Right cardiac atrium (tissue), 5 donors: ENCODE measurements around the gene TMEM273. TPM values are rescaled to one million over a fixed set of nuclear protein-coding genes. Genes with fewer than 3 reads are reported as not detected.
A peak's percentile ranks its signal among the peaks of the same experiment; 100 is the strongest.

Source experiments
- ATAC-seq, 2 donors: fragments of 200-7000 bp; cut with Tn5 transposase; one replicate each; pipeline versions ENCODE4 v1.8.0 to v1.9.1; 2020; ENCODE audit warnings: moderate library complexity in 2 of 2, mild to moderate bottlenecking in 1 of 2
- DNase-seq, 3 donors: peaks; one replicate each; pipeline ENCODE4 v3.0.0-alpha.2; 2020
- H3K27ac ChIP-seq: one replicate; pipeline ENCODE4 v1.5.1; 2013; ENCODE audit warnings: mild to moderate bottlenecking, low read length, control low read depth, moderate library complexity
- H3K27me3 ChIP-seq: one replicate; pipeline ENCODE4 v1.6.1; 2013; ENCODE audit not compliant: control insufficient read depth, insufficient read depth
- H3K4me1 ChIP-seq: one replicate; pipeline ENCODE4 v1.6.1; 2013; ENCODE audit warnings: low read length; ENCODE audit not compliant: control insufficient read depth, insufficient read depth
- H3K4me3 ChIP-seq: one replicate; pipeline ENCODE4 v1.5.1; 2013; ENCODE audit warnings: low read length, control low read depth
- H3K9me3 ChIP-seq: one replicate; pipeline ENCODE4 v1.6.1; 2013; ENCODE audit warnings: low read length; ENCODE audit not compliant: control insufficient read depth
- WGBS: extraction: QIAGEN DNeasy Blood & Tissue Kit; methylation state at CpG from one replicate; pipeline ENCODE4 v1.1.7; 2013; 5-methylcytosine and 5-hydroxymethylcytosine counted together
- intact Hi-C, 4 donors: fragments of 100-400 bp; cut with DNase I; formaldehyde crosslinking; loops; one replicate each; pipeline versions ENCODE4 v1.11.0 to v1.14.0; 2022 to 2023
- polyA plus RNA-seq: library from polyadenylated mRNA; stranded (reverse); fragments of 200-250 nt; gene quantifications from one replicate; pipeline ENCODE4 v1.2.3, GENCODE V29; 2013
- total RNA-seq, 4 donors: library from RNA; stranded (reverse); fragmentation: NEBNext Ultra II Directional; extraction: Animal tissue kit (Norgen Biotek cat#: 25700); gene quantifications; one replicate each; pipeline ENCODE4 v1.2.1, GENCODE V29; 2021
- donor health status: healthy with polysubstance abuse.
- donor health status: DM: no; HTN: yes; CAD: no.
- donor health status: DM: no; HTN: no; CAD: no.
- donor health status: DM: no; HTN: yes; CAD: no; lungs with severe emphysema.
- donor health status: DM: yes; HTN: yes; CAD: no.

The TMEM273 gene
- total and polyA plus RNA-seq, 5 donors, result 9.6 to 36.9 (median 23.6) TPM

DNA sequence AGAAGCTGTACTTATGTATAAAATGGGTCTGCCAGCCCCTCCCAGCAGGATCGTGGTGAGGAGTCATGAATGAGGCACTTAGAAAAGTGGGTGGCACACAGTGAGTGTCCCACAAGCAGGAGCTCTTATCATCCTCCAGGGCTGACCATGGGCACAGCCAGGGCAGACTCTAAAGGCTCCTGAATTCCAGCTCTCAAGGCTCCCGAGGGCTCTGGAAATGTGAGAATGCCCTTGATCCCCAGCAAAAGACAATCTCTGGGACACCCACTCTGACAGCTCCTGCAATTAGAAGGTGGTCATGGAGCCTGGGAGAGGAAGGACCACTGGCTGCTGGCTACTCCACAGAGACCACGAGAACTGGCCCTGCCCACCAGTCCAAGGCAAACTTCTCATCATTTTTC, 74.5 kb downstream of the TMEM273 start:
- Histone ChIP-seq H3K9me3 (no peaks in the 10 kb centered on the region), H3K27ac (no peak overlapping the region), H3K27me3 (no peaks in the 10 kb centered on the region), H3K4me1 (peaks cover 18% of the 10 kb centered on the region), H3K4me3 (peak overlapping the region; percentile 16)
- 54% methylated on average over 3 of the region's 3 CpGs for WGBS
- DNase-seq (no peak), ATAC-seq (peak in 1 of 2 donors; percentile 6)
- intact Hi-C loops, result loop anchor here in 2 of 4 donors (10.0 kb wide), 1 partner anchor 109 kb away; no protein-coding TSS in a partner anchor

DNA sequence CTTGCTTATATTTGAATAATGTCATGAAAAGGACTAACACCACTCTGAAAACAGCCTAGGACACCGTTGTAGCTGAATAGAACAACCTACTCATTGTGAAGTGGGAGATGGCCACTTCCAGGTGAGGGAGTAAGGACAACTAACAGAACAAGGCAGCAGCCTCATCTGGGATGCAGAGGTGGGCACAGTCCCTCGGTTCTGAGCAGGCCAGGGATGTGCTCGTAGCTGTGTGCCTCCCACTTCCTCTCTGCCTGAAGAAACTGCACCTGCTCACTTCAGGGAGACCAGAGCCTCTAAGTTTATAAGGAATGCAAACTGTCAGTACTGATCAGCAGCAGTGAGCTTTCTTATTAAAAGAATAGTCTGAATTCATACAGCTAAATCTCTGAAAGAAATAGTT, 75.3 kb downstream of the TMEM273 start:
- Histone ChIP-seq H3K4me1 (peaks cover 18% of the 10 kb centered on the region), H3K9me3 (no peaks in the 10 kb centered on the region), H3K4me3 (no peak overlapping the region), H3K27ac (no peak overlapping the region), H3K27me3 (no peaks in the 10 kb centered on the region)
- intact Hi-C loops, result loop anchor here in 2 of 4 donors (10.0 kb wide), 1 partner anchor 108 kb away; no protein-coding TSS in a partner anchor
- WGBS, result 49% methylated on average over 3 of the region's 3 CpGs
- ATAC-seq, result no peak
- no peak for DNase-seq

DNA sequence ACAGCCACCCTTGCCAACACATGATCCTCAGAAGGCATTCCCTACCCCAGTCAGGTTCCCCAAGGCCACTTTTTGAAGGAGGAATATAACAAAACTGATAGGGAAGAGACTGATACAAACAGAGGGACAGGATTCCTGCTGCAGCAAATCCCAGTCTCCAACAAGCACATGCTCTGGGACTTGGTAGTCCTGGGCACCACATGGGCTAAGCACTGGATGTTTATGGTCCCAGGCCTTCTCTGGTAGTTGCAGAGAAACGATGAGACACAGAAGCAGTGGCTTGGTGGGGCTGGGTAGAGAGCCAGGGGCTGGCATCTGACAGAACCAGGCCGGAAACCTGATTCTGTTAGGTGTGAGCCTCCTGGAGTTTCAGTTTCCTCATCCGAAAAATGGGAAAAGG, 76.1 kb downstream of the TMEM273 start:
- H3K27me3 ChIP-seq, result no peaks in the 10 kb centered on the region
- no peak overlapping the region for H3K4me3 ChIP-seq
- H3K4me1 ChIP-seq, result peaks cover 21% of the 10 kb centered on the region
- H3K27ac ChIP-seq, result no peak overlapping the region
- 76% methylated on average over 3 of the region's 3 CpGs for WGBS
- DNase-seq, result no peak
- no peaks in the 10 kb centered on the region for H3K9me3 ChIP-seq
- intact Hi-C loops, result loop anchor here in 2 of 4 donors (10.0 kb wide), 1 partner anchor 107 kb away; no protein-coding TSS in a partner anchor
- no peak for ATAC-seq

DNA sequence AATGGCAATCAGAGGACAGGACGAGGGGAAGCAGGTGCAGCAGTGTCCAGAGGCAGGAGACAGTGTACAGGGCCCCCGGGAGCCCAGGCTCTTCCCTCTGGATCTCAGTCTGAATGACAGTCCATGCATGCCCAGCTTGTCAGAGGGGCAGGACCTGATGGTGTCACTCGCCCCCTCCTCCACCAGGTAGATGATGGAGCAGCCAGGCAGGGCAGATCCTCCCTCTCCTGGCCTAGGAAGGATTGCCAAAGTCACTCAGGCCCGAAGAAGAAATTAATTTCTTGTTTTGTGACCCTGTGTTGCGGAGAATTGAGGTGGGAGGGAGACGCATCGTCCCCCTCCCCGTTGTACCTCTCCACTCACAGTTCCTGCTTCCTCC, 76.9 kb downstream of the TMEM273 start:
- Histone ChIP-seq H3K27ac (no peak overlapping the region), H3K27me3 (no peaks in the 10 kb centered on the region), H3K4me1 (peaks cover 23% of the 10 kb centered on the region), H3K4me3 (no peak overlapping the region), H3K9me3 (no peaks in the 10 kb centered on the region)
- DNase-seq, result no peak
- no peak for ATAC-seq
- 75% methylated on average over 8 of the region's 8 CpGs for WGBS
- intact Hi-C loops, result loop anchor here in 2 of 4 donors (10.0 kb wide), 1 partner anchor 107 kb away; no protein-coding TSS in a partner anchor

DNA sequence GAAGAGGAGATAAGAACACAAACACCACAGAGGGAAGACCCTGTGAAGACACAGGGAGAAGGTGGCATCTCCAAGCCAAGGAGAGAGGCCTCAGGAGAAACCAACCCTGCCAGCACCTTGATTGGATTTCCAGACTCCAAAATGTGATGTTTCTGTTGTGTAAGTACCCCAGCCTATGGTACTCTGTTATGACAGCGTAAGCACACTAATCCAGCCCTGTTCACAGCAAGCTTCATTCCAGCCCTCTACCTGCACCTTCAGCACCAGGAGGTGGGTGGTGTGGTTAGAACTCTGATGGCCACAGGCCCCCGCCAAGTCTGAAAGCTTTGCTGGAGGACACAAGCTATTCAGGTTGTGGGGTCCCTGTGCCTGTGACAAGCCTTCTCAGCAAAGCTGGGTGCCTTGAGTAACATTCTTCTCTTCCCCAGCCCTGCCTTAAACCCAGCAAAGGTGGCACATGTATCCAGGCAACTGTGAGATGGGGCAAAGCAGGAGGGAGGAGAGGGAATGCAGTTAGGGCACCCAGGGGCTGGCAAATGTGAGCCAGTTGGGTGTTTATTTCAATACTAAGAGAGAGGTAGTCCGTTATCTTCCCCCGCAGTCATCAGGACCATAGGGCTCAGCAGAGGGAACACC, 77.4 kb downstream of the TMEM273 start:
- H3K27me3 ChIP-seq, result no peaks in the 10 kb centered on the region
- peaks cover 23% of the 10 kb centered on the region for H3K4me1 ChIP-seq
- ATAC-seq (no peak), DNase-seq (no peak)
- 90% methylated on average over 4 of the region's 4 CpGs for WGBS
- no peaks in the 10 kb centered on the region for H3K9me3 ChIP-seq
- no peak overlapping the region for H3K4me3 ChIP-seq
- no peak overlapping the region for H3K27ac ChIP-seq
- intact Hi-C loops, result loop anchor here in 2 of 4 donors (10.0 kb wide), 1 partner anchor 106 kb away; no protein-coding TSS in a partner anchor

DNA sequence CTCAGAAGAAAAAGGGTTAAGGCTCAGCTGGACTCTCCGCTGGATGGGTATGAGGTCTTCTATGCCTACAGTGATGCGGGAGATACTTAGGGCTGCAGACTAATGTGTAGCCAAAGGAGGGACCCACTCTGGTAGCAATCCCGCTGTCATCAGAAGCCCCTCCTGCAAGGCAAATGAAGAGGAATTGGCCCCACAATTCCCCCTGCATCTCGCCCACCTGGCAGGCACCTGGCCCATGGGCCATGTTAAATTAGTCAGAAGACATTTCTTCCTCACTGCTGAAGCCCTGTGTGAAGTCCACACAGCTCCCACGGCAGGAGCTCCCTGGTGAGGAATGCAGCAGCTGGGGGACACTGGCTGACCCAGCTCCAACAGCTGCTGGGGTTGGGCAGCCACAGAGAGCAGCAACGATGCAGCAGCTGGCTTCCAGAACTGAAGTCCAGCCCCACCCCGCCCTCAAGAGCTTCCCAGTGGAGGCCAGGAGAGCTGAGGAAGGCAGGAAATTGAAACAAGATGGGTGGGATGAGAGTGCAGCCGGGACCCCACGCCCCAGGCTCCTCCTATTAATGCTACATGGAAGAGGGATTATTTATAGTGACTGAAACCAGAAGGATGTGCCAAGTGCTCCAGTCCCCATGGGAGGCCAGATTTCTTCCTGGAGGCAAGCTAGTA, 78.4 kb downstream of the TMEM273 start:
- intact Hi-C loops, result loop anchor here in 3 of 4 donors (10.0 kb wide), 2 partner anchors 95 to 105 kb away; no protein-coding TSS in a partner anchor
- ATAC-seq, result peak; percentile 71 to 82
- Histone ChIP-seq H3K27me3 (no peaks in the 10 kb centered on the region), H3K4me3 (no peak overlapping the region), H3K27ac (peak overlapping the region; percentile 22), H3K9me3 (no peaks in the 10 kb centered on the region), H3K4me1 (peaks cover 23% of the 10 kb centered on the region)
- 35% methylated on average over 9 of the region's 9 CpGs for WGBS
- peak; percentile 78 to 90 (median 87) for DNase-seq

DNA sequence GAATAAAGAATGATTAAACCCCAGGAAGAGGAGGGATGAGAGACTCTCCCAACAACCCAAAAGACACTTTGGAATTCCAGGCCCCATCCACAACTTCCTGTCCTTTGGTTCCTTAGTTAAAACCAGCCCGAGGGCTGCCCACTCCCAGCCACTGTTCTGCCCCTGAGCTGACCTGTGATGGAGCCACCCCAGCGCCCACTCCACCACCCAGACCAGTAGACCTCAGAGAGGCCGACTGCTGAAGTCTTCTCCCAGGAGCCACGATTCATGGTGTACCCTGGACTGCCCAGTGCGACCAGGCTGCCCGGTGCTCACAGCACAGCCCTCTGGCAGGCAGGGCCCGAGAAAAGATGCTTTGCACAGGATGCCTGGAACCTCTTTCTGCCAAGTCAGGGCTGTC, 79.5 kb downstream of the TMEM273 start:
- ATAC-seq, result no peak
- Histone ChIP-seq H3K9me3 (no peaks in the 10 kb centered on the region), H3K27ac (no peak overlapping the region), H3K4me3 (no peak overlapping the region), H3K27me3 (no peaks in the 10 kb centered on the region), H3K4me1 (peaks cover 24% of the 10 kb centered on the region)
- 96% methylated on average over 7 of the region's 7 CpGs for WGBS
- no peak for DNase-seq
- intact Hi-C loops, result loop anchor here in 1 of 4 donors (10.0 kb wide), 1 partner anchor 94 kb away; no protein-coding TSS in a partner anchor

DNA sequence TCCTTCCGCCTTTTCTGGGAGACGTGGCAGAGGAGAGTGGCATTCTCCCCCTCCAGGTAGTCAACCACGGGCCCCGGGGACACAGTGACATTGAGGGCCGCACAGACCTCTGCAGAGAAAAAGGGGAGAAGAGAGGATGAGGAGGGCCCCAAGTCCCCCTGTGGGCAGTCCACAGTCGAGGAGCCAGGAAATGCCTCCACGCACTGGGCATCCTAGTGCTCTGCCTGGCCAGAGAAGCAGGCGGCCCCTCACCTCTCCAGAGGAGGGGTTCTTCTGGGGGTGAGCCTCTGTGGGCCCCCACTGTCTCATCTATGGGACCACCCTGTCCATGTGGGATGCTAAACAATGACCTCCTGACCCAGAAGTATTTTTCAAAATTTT, 80.3 kb downstream of the TMEM273 start:
- Histone ChIP-seq H3K4me1 (peaks cover 21% of the 10 kb centered on the region), H3K27me3 (no peaks in the 10 kb centered on the region), H3K4me3 (no peak overlapping the region), H3K9me3 (no peaks in the 10 kb centered on the region), H3K27ac (no peak overlapping the region)
- no peak for DNase-seq
- intact Hi-C loops, result loop anchor here in 1 of 4 donors (10.0 kb wide), 1 partner anchor 93 kb away; no protein-coding TSS in a partner anchor
- WGBS, result 95% methylated on average over 8 of the region's 8 CpGs
- no peak for ATAC-seq

DNA sequence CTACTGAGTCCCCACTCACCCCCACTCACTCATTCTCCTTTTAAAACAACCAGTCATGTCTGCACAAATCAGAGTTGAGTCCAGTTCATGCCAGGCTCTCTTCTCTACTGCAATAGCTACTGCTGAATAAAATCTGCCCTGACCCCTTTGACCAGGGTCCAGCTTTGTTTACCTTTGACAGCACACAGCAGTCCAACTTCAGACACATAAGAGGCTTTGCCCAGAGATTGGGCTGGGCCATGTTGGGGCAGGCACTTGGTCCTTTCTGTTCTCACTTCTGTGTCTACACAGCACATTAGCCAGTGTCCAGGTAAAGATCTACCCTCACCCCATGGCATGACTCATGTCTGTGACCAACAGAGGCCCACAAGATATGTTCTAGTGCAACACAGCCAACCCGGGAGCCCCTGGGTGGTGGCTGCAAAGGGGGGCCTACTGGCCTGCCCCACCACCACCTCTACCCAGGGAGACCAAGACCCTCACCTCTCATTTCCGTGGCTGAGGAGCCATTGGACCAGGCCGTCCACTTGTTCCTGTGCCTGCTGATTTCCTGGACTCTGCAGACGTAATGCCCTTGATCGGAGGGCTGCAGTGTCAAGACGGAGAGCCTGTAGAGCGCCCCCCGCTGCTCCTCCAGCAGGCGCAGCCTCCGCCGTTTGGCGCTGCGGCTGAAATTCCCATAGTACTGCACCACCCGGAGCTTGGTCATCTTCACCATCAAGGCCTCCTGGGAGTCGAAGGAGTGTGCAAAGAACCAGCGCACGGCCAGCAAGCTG, 80.9 kb downstream of the TMEM273 start:
- Histone ChIP-seq H3K9me3 (no peaks in the 10 kb centered on the region), H3K27me3 (no peaks in the 10 kb centered on the region), H3K4me3 (no peak overlapping the region), H3K27ac (no peak overlapping the region), H3K4me1 (peaks cover 21% of the 10 kb centered on the region)
- WGBS, result 96% methylated on average over 17 of the region's 17 CpGs
- ATAC-seq, result no peak
- peak in 1 of 3 donors; percentile 51 for DNase-seq
- intact Hi-C loops, result loop anchor here in 1 of 4 donors (10.0 kb wide), 1 partner anchor 92 kb away; no protein-coding TSS in a partner anchor

DNA sequence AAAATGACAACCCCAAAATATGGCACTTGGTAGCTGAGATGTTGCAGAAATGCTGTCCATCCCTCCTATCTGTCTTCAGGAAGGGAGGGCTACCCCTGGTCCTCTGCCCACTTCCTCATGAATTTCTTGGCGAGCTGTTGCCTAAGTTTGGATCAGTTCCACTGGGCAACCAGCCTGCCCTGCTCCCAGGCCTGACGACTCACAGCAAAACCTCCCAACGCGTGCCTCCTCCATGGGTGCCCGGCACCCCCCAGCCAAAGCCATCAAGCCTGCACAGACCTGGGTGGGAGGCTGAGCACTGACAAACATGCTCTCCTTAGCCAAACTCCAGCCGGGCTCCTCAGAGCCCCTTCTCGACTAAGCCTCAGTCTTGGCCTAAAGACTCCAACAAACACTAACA, 81.7 kb downstream of the TMEM273 start:
- ATAC-seq, result peak; percentile 12 to 40
- peaks cover 18% of the 10 kb centered on the region for H3K4me1 ChIP-seq
- WGBS, result 27% methylated on average over 7 of the region's 7 CpGs

More for the DNA sequence above, 81.7 kb downstream of the TMEM273 start:
- Histone ChIP-seq H3K27ac (no peak overlapping the region), H3K4me3 (no peak overlapping the region), H3K9me3 (no peaks in the 10 kb centered on the region), H3K27me3 (no peaks in the 10 kb centered on the region)
- DNase-seq, result peak; percentile 64 to 84 (median 73)
- intact Hi-C loops, result loop anchor here in 1 of 4 donors (10.0 kb wide), 1 partner anchor 92 kb away; no protein-coding TSS in a partner anchor
